Measurements from ENCODE around the gene PASK. TPM values are rescaled to one million over a fixed set of nuclear protein-coding genes. Genes with fewer than 3 reads are reported as not detected.
"Not testable (repeated sequence)": the region's sequence is repeated elsewhere in the genome, so short reads cannot be mapped to it uniquely, and the experiment has no call there.

Gene PASK
- total and polyA plus RNA-seq, 4 donors = 0.63 to 8.7 (median 3.3) TPM

- no peaks in the 10 kb centered on the region for H3K4me1 ChIP-seq (ENCODE audit: control insufficient read depth in 1 of 2, insufficient read depth in 2 of 2, low read length in 2 of 2)
- H3K36me3 ChIP-seq (ENCODE audit: control insufficient read depth in 1 of 2, insufficient read depth in 2 of 2, low read length in 1 of 2) = no peaks in the 10 kb centered on the region
- 90 to 91% methylated on average over 9 of the region's 9 CpGs for WGBS, 2 donors
- no peaks in the 10 kb centered on the region for H3K27me3 ChIP-seq (ENCODE audit: control insufficient read depth in 1 of 2, insufficient read depth in 2 of 2, low read length in 1 of 2)
- ATAC-seq (ENCODE audit: low FRiP score) (no peak), DNase-seq (no peak)
- H3K4me3 ChIP-seq (ENCODE audit: low read length in 2 of 2) = no peak overlapping the region
- H3K27ac ChIP-seq (ENCODE audit: low read depth in 1 of 2, low read length in 2 of 2) = no peak overlapping the region
- H3K9me3 ChIP-seq (ENCODE audit: control insufficient read depth, low read length) = no peaks in the 10 kb centered on the region
- intact Hi-C loops (cut with DNase I) = no loop called here
Observed at GRCh38 chr2:241110089-241110606, 39.1 kb downstream of the PASK start.

GRCh38 chr2:241109210-241110088 lies 39.8 kb downstream of the PASK start:
- Histone ChIP-seq H3K27ac (ENCODE audit: low read depth in 1 of 2, low read length in 2 of 2) (no peak overlapping the region), H3K4me3 (ENCODE audit: low read length in 2 of 2) (no peak overlapping the region), H3K4me1 (ENCODE audit: control insufficient read depth in 1 of 2, insufficient read depth in 2 of 2, low read length in 2 of 2) (no peaks in the 10 kb centered on the region), H3K36me3 (ENCODE audit: control insufficient read depth in 1 of 2, insufficient read depth in 2 of 2, low read length in 1 of 2) (no peaks in the 10 kb centered on the region), H3K9me3 (ENCODE audit: control insufficient read depth, low read length) (no peaks in the 10 kb centered on the region), H3K27me3 (ENCODE audit: control insufficient read depth in 1 of 2, insufficient read depth in 2 of 2, low read length in 1 of 2) (no peaks in the 10 kb centered on the region)
- 89% methylated on average over 14 of the region's 14 CpGs for WGBS, 2 donors
- no peak for ATAC-seq (ENCODE audit: low FRiP score)
- DNase-seq = no peak
- intact Hi-C loops (cut with DNase I) = no loop called here

- Histone ChIP-seq H3K36me3 (ENCODE audit: control insufficient read depth in 1 of 2, insufficient read depth in 2 of 2, low read length in 1 of 2) (no peaks in the 10 kb centered on the region), H3K9me3 (ENCODE audit: control insufficient read depth, low read length) (no peaks in the 10 kb centered on the region), H3K27me3 (ENCODE audit: control insufficient read depth in 1 of 2, insufficient read depth in 2 of 2, low read length in 1 of 2) (no peaks in the 10 kb centered on the region), H3K4me3 (ENCODE audit: low read length in 2 of 2) (no peak overlapping the region), H3K4me1 (ENCODE audit: control insufficient read depth in 1 of 2, insufficient read depth in 2 of 2, low read length in 2 of 2) (no peaks in the 10 kb centered on the region), H3K27ac (ENCODE audit: low read depth in 1 of 2, low read length in 2 of 2) (no peak overlapping the region)
- WGBS, 2 donors = 90 to 92% methylated on average over 34 to 35 of the region's 35 CpGs
- no peak for DNase-seq
- intact Hi-C loops (cut with DNase I) = no loop called here
- ATAC-seq (ENCODE audit: low FRiP score) = no peak
Observed at GRCh38 chr2:241108271-241109209, 40.7 kb downstream of the PASK start.

- intact Hi-C loops (cut with DNase I) = no loop called here
- no peak for ATAC-seq (ENCODE audit: low FRiP score)
- no peak overlapping the region for H3K4me3 ChIP-seq (ENCODE audit: low read length in 2 of 2)
- no peak overlapping the region for H3K27ac ChIP-seq (ENCODE audit: low read depth in 1 of 2, low read length in 2 of 2)
- H3K27me3 ChIP-seq (ENCODE audit: control insufficient read depth in 1 of 2, insufficient read depth in 2 of 2, low read length in 1 of 2) = no peaks in the 10 kb centered on the region
- no peaks in the 10 kb centered on the region for H3K4me1 ChIP-seq (ENCODE audit: control insufficient read depth in 1 of 2, insufficient read depth in 2 of 2, low read length in 2 of 2)
- no peaks in the 10 kb centered on the region for H3K36me3 ChIP-seq (ENCODE audit: control insufficient read depth in 1 of 2, insufficient read depth in 2 of 2, low read length in 1 of 2)
- 91 to 97% methylated on average over 9 of the region's 9 CpGs for WGBS, 2 donors
- H3K9me3 ChIP-seq (ENCODE audit: control insufficient read depth, low read length) = no peaks in the 10 kb centered on the region
- no peak for DNase-seq
Observed at GRCh38 chr2:241107031-241107783, 42.1 kb downstream of the PASK start.

- 51 to 52% methylated on average over 3 of the region's 3 CpGs for WGBS, 2 donors
- H3K36me3 ChIP-seq (ENCODE audit: control insufficient read depth in 1 of 2, insufficient read depth in 2 of 2, low read length in 1 of 2) = no peaks in the 10 kb centered on the region
- no peak for DNase-seq
- H3K27me3 ChIP-seq (ENCODE audit: control insufficient read depth in 1 of 2, insufficient read depth in 2 of 2, low read length in 1 of 2) = no peaks in the 10 kb centered on the region
- no peaks in the 10 kb centered on the region for H3K9me3 ChIP-seq (ENCODE audit: control insufficient read depth, low read length)
- peaks cover 0 to 3% of the 10 kb centered on the region in 2 donors for H3K4me1 ChIP-seq (ENCODE audit: control insufficient read depth in 1 of 2, insufficient read depth in 2 of 2, low read length in 2 of 2)
- no peak for ATAC-seq (ENCODE audit: low FRiP score)
- intact Hi-C loops (cut with DNase I) = no loop called here
- H3K4me3 ChIP-seq (ENCODE audit: low read length in 2 of 2) = no peak overlapping the region
- no peak overlapping the region for H3K27ac ChIP-seq (ENCODE audit: low read depth in 1 of 2, low read length in 2 of 2)
Observed at GRCh38 chr2:241105641-241106040, 43.6 kb downstream of the PASK start.

- H3K4me3 ChIP-seq (ENCODE audit: low read length in 2 of 2); DNase-seq; H3K4me1 ChIP-seq (ENCODE audit: control insufficient read depth in 1 of 2, insufficient read depth in 2 of 2, low read length in 2 of 2); ATAC-seq (ENCODE audit: low FRiP score); H3K9me3 ChIP-seq (ENCODE audit: control insufficient read depth, low read length); H3K36me3 ChIP-seq (ENCODE audit: control insufficient read depth in 1 of 2, insufficient read depth in 2 of 2, low read length in 1 of 2); H3K27ac ChIP-seq (ENCODE audit: low read depth in 1 of 2, low read length in 2 of 2); H3K27me3 ChIP-seq (ENCODE audit: control insufficient read depth in 1 of 2, insufficient read depth in 2 of 2, low read length in 1 of 2): not testable (repeated sequence)
- intact Hi-C loops (cut with DNase I) = loop anchor here in 1 of 2 donors (5.0 kb wide), 1 partner anchor 43 kb away; the partner anchor contains the start of gene PASK
- 95 to 96% methylated on average over 10 of the region's 10 CpGs for WGBS, 2 donors
Observed at GRCh38 chr2:241104611-241105010, 44.7 kb downstream of the PASK start.

GRCh38 chr2:241103176-241103595 lies 46.1 kb downstream of the PASK start:
- Histone ChIP-seq H3K4me1 (ENCODE audit: control insufficient read depth in 1 of 2, insufficient read depth in 2 of 2, low read length in 2 of 2) (peaks cover 0 to 3% of the 10 kb centered on the region in 2 donors), H3K27me3 (ENCODE audit: control insufficient read depth in 1 of 2, insufficient read depth in 2 of 2, low read length in 1 of 2) (no peaks in the 10 kb centered on the region), H3K36me3 (ENCODE audit: control insufficient read depth in 1 of 2, insufficient read depth in 2 of 2, low read length in 1 of 2) (peaks cover 2 to 3% of the 10 kb centered on the region in 2 donors), H3K4me3 (ENCODE audit: low read length in 2 of 2) (no peak overlapping the region), H3K9me3 (ENCODE audit: control insufficient read depth, low read length) (no peaks in the 10 kb centered on the region), H3K27ac (ENCODE audit: low read depth in 1 of 2, low read length in 2 of 2) (no peak overlapping the region)
- intact Hi-C loops (cut with DNase I) = loop anchor here in 1 of 2 donors (5.0 kb wide), 1 partner anchor 44 kb away; the partner anchor contains the start of gene PASK
- ATAC-seq (ENCODE audit: low FRiP score) = no peak
- no peak for DNase-seq
- WGBS, 2 donors = 34 to 37% methylated on average over 5 of the region's 5 CpGs
